Stimulated activated CD8-positive, alpha-beta memory T cell treated with anti-CD3 and anti-CD28 coated beads, Interleukin-4, amount 100 ng/mL, for 4 hours (primary cell): ENCODE results near the gene USP4.
"Not testable (repeated sequence)": the region's sequence is repeated elsewhere in the genome, so short reads cannot be mapped to it uniquely, and the experiment has no call there.

Experiments used
- DNase-seq, 2 donors: peaks; one replicate each; pipeline ENCODE4 v3.0.0-alpha.2; 2020; ENCODE audit warnings: low read depth in 2 of 2, low spot score in 1 of 2

Gene USP4

DNA sequence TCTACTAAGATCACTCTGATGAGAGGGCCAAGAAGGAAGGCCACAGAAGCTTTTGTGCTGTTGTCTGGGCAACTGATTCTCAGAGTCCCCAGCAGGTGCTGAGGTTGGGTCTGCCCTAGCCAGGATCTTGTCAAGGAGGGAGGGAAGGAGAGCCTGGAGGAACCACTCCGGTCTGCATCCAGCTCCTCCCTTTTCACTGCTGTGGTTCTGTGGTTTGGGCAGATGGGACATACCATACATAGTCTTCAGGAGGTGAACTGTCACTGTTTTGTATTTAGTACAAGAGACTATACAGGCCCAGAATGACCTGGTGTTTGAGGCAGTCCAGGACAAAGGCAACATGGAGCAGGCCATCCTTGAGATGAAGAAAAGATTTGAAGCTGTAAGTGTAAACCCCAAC is 84.7 kb downstream of the USP4 start:
- DNase-seq, result no peak

DNA sequence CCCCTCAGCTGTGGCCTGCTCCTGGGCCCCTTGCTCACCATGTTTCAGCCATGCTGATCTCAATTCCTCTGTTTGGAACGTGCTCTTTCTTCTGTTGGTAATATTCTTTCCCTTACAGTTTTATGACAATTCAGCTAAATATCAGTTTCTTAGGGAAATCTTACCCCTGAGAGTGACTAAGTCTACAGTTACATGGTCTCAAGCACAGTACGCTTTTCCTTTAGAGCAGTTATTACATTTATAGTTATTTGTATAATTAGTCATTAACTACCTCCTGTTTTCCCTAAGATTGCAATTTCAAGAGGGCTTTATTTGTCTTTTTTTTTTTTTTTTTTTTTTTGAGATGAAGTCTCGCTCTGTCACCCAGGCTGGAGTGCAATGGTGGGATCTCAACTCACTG is 86.3 kb downstream of the USP4 start:
- no peak for DNase-seq

DNA sequence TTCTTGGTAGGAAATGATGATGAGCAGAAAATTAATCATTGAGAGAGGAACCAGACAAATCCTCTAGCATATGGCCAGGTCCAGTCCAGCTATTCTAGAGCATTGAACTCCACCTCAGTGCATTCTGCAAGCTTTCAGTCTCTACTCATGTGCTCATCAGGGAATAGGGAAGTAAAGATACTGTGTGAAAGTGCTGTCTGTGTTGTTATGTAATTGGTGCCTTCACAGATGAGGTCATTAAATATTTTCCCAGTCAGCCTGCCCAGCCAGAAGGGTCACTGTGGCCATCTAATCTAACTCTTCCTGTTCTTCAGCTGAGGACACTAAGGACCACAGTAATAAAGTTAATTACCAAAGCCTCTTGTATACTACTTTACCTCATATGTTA is 91.0 kb downstream of the USP4 start:
- DNase-seq, result no peak

DNA sequence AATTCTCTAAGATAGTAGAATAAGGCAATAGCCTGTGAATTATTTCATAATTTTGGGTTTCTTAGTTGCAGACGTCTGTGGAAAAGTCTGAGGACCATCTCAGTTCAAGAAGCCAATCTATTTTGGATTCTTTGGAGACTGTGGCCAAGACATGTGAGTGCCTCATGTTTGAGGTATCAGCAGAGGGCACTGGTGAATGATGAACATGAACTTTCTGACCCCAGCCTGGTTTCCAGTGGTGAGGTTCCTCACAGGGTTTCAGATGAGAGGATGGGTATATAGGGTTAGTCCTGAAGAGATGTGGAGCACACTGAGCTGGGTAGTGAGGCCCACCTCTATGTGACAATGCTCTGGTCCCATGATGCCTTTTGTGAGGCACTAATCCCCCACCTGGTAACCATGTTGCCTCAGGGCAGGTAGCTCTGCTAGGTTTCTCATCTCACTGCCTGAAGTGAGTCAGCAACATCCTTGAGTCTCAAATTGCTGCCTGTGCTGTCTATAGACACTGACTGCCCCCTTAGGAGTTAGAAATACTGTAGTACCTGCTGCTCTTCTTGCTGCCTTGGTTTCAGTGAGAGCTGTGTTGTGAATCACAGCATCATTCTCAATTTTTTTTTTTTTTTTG is 95.2 kb downstream of the USP4 start:
- no peak for DNase-seq

DNA sequence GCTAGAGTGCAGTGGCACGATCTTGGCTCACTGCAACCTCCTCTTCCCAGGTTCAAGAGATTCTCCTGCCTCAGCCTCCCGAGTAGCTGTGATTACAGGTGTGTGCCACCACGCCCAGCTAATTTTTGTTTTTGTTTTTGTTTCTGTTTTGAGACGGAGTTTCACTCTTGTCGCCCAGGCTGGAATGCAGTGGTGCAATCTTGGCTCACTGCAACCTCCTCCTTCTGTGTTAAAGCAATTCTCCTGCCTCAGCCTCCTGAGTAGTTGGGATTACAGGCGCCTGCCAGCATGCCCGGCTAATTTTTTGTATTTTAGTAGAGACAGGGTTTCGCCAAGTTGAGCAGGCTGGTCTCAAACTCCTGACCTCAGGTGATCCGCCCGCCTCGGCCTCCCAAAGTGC is 99.8 kb downstream of the USP4 start:
- not testable (repeated sequence) for DNase-seq

DNA sequence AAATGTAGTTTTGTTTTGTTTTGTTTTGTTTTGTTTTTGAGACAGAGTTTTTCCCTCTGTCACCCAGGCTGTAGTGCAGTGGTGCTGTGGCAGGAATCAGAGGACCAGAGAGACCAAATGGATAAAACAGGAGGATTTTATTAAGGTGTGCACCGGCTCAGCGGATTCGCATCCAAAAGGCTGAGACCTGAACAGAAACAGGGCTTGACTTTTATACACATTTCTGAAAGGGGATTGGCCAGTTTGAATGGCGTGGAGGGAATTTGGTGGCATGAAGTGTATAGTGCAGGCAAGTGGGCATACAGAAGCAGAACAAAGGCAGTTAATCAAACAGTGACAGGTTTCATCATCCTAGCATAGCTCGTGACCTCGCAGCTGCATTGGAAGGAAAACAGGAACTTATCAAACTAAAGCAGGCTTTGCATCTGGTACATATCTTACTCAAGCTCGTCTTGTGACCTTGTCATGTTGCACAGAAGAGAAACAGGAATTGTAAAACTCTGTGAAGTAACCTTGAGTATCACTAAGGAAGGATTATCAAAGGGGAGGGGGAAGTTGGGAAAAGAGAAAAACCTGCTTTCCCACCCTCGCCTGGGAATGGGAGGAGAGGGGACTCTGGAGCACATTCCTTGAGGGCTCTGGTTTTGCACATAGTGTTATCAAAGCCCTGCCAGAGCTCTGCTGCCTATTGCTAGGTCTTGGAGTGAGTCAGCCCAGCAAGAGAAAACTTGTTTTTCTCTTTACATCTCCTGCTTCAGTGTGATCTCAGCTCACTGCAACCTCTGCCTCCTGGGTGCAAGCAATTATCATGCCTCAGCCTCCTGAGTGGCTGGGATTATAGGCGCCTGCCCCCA is 101.4 kb downstream of the USP4 start:
- DNase-seq, result no peak

DNA sequence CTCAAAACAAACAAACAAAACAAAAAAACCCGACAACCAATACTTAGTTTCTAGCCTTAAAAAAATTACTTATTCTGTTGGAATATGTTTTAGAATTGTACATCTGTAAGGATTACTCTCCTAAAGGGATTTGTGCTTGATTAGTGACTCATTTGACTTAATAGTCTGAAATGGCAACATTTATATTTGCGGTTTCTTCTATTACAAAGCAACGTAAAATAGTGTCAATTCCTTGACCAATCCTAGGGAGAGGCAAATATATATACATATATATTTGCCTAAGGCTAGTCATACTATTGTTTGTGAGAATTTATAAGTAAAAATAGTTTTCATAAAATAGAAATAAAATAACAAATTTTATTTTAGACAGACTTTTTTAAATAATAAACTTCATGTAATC is 102.5 kb downstream of the USP4 start:
- no peak for DNase-seq

DNA sequence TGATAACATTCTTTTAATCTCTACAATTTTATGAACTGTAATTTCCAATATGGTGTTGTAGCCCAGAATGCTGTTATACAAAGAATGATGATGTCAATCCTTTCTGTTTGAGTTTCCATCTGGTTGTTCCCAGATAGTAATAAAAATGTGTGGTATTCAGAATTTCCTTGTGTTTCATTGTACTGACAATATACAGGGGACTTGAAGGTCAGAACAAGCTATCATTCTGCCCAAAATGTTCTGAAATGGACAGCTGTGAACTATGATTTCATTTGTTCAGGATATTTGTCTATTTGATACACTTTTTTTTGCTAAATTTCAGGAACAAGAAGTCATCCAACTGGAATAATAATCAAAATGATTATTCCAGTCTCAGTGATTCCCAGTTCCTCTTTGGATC is 103.6 kb downstream of the USP4 start:
- no peak for DNase-seq

DNA sequence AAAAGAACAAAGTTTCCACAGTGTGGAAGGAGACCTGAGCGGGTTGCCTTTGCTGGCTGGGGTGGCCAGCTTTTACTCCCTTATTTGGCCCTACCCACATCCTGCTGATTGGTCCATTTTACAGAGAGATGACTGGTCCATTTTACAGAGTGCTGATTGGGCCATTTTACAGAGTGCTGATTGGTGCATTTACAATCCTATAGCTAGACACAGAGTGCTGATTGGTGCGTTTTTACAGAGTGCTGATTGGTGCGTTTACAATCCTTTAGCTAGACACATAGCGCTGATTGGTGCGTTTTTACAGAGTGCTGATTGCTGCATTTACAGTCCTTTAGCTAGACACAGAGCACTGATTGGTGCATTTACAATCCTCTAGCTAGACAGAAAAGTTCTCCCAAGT is 111.0 kb downstream of the USP4 start:
- not testable (repeated sequence) for DNase-seq
